Lung (tissue), 12 donors: ENCODE data around the gene NEU4. TPM values are rescaled to one million over a fixed set of nuclear protein-coding genes. Genes with fewer than 3 reads are reported as not detected.
"Not testable (repeated sequence)": the region's sequence is repeated elsewhere in the genome, so short reads cannot be mapped to it uniquely, and the experiment has no call there.

Experiments
- ATAC-seq: fragments of 200-7000 bp; cut with Tn5 transposase; one replicate; pipeline ENCODE4 v1.9.1; 2020; ENCODE audit warnings: moderate number of reproducible peaks; ENCODE audit not compliant: insufficient read depth, low FRiP score
- DNase-seq, 3 donors: peaks; one replicate each; pipeline ENCODE4 v3.0.0-alpha.2; 2013 to 2017
- H3K27ac ChIP-seq, 2 donors: one replicate each; pipeline ENCODE4 v1.5.1; 2013; ENCODE audit warnings: mild to moderate bottlenecking in 2 of 2, moderate library complexity in 2 of 2, control low read depth in 1 of 2, inconsistent platforms in 1 of 2, low read depth in 1 of 2, low read length in 1 of 2
- H3K27me3 ChIP-seq, 3 donors: one replicate each; pipeline ENCODE4 v1.5.1; 2013; ENCODE audit warnings: low read length in 2 of 3; ENCODE audit not compliant: control insufficient read depth in 3 of 3, insufficient read depth in 3 of 3
- H3K36me3 ChIP-seq, 4 donors: one replicate each; pipeline ENCODE4 v1.5.1; 2013; ENCODE audit warnings: low read length in 4 of 4, mild to moderate bottlenecking in 1 of 4, moderate library complexity in 1 of 4; ENCODE audit not compliant: control insufficient read depth in 4 of 4, insufficient read depth in 4 of 4
- H3K4me1 ChIP-seq, 5 donors: one replicate each; pipeline ENCODE4 v1.5.1; 2013; ENCODE audit warnings: low read length in 5 of 5, mild to moderate bottlenecking in 2 of 5, moderate library complexity in 1 of 5; ENCODE audit not compliant: control insufficient read depth in 5 of 5, insufficient read depth in 5 of 5
- H3K4me3 ChIP-seq: one replicate; pipeline ENCODE4 v1.5.1; 2013; ENCODE audit warnings: mild to moderate bottlenecking, control low read depth, moderate library complexity
- H3K9ac ChIP-seq, 2 donors: one replicate each; pipeline ENCODE4 v1.5.1; 2013; ENCODE audit warnings: low read length in 2 of 2, control low read depth in 1 of 2; ENCODE audit not compliant: insufficient read depth in 1 of 2
- H3K9me3 ChIP-seq, 4 donors: one replicate each; pipeline ENCODE4 v1.5.1; 2013; ENCODE audit warnings: low read length in 3 of 4, mild to moderate bottlenecking in 1 of 4, moderate library complexity in 1 of 4; ENCODE audit not compliant: control insufficient read depth in 4 of 4, insufficient read depth in 3 of 4
- CTCF ChIP-seq: IDR thresholded peaks from 2 replicates; pipeline ENCODE4 v1.5.1; 2012; ENCODE audit warnings: mild to moderate bottlenecking; ENCODE audit errors: control extremely low read depth, extremely low read depth
- WGBS, 2 donors: extraction: QIAGEN DNeasy Blood & Tissue Kit; methylation state at CpG; one replicate each; pipeline ENCODE4 v1.1.7; 2013; 5-methylcytosine and 5-hydroxymethylcytosine counted together
- polyA plus RNA-seq, 2 donors: library from polyadenylated mRNA; stranded (reverse); fragments of 200-250 nt; gene quantifications; one replicate each; pipeline ENCODE4 v1.2.1, GENCODE V29; 2013
- total RNA-seq, 2 donors: library from RNA; depleted of rRNA in 1 of 2; stranded (reverse); fragments of >200 nt in 1 of 2; gene quantifications; one replicate each; pipeline ENCODE4 v1.2.1, GENCODE V29; 2014 to 2021
- donor health status: control.
- donor health status: control.
- donor health status: Bipolar disorder and iron deficiency.
- donor health status: healthy.
- donor health status: DM: yes; HTN: yes; CAD: no.

Gene NEU4
- total and polyA plus RNA-seq, 4 donors = 0.26 to 0.59 (median 0.35) TPM

GRCh38 chr2:241804326-241805229 lies 4.4 kb upstream of the NEU4 start:
- Histone ChIP-seq H3K9me3 (no peaks in the 10 kb centered on the region), H3K36me3 (no peaks in the 10 kb centered on the region), H3K27ac (no peak overlapping the region), H3K27me3 (peaks cover 2 to 12% (median 9%) of the 10 kb centered on the region in 3 donors), H3K4me3 (no peak overlapping the region), H3K4me1 (peaks cover 0 to 21% (median 8%) of the 10 kb centered on the region in 5 donors), H3K9ac (no peak overlapping the region)
- ATAC-seq (no peak), DNase-seq (peak in 2 of 3 donors; percentile 6 to 14)
- WGBS, 2 donors = 10 to 13% methylated on average over 35 of the region's 35 CpGs
- TF ChIP-seq CTCF = no peak

DNA sequence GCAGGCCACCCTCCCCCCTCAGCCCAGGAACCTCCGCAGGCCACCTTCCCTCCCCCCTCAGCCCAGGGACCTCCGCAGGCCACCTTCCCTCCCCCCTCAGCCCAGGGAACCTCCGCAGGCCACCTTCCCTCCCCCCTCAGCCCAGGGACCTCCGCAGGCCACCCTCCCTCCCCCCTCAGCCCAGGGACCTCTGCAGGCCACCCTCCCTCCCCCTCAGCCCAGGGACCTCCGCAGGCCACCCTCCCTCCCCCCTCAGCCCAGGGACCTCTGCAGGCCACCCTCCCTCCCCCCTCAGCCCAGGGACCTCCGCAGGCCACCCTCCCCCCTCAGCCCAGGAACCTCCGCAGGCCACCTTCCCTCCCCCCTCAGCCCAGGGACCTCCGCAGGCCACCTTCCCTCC lies 2.8 kb upstream of the NEU4 start:
- Histone ChIP-seq H3K27me3 (peaks cover 2 to 12% (median 9%) of the 10 kb centered on the region in 3 donors), H3K4me1 (peaks cover 0 to 21% (median 8%) of the 10 kb centered on the region in 5 donors)
- not testable (repeated sequence) for H3K4me3 ChIP-seq, H3K36me3 ChIP-seq, H3K27ac ChIP-seq, H3K9ac ChIP-seq, DNase-seq, ATAC-seq, H3K9me3 ChIP-seq
- WGBS, 2 donors = 23 to 60% methylated on average over 2 of the region's 8 CpGs

GRCh38 chr2:241808051-241808720 lies 807 bp upstream of the NEU4 start:
- no peak for TF ChIP-seq CTCF
- H3K27me3 ChIP-seq = peaks cover 2 to 8% (median 3%) of the 10 kb centered on the region in 3 donors
- ATAC-seq (no peak), DNase-seq (peak in 1 of 3 donors; percentile 11)
- H3K4me1 ChIP-seq = peaks cover 0 to 18% (median 7%) of the 10 kb centered on the region in 5 donors
- no peak overlapping the region for H3K4me3 ChIP-seq
- no peaks in the 10 kb centered on the region for H3K9me3 ChIP-seq
- H3K9ac ChIP-seq = no peak overlapping the region
- 72 to 74% methylated on average over 16 to 17 of the region's 17 CpGs for WGBS, 2 donors
- no peaks in the 10 kb centered on the region for H3K36me3 ChIP-seq
- no peak overlapping the region for H3K27ac ChIP-seq
